K562 (cell line): ENCODE data around the gene HNRNPU. TPM values are rescaled to one million over a fixed set of nuclear protein-coding genes. Genes with fewer than 3 reads are reported as not detected.

ENCODE experiments used
- NBN ChIP-seq: fragments of 450-650 bp; IDR thresholded peaks from 2 replicates; pipeline ENCODE4 v1.6.1; 2016; ENCODE audit warnings: low read depth, mild to moderate bottlenecking
- NR2F6 ChIP-seq: fragments of 450-650 bp; formaldehyde crosslinking; IDR thresholded peaks from 2 replicates; pipeline ENCODE4 v1.4.0; 2020; ENCODE audit warnings: mild to moderate bottlenecking
- SRSF7 ChIP-seq: fragments of 200-400 bp; formaldehyde crosslinking; optimal IDR thresholded peaks from 2 replicates; pipeline ENCODE3; 2017; ENCODE audit warnings: mild to moderate bottlenecking, low read depth, low read length
- ZBTB9 ChIP-seq: fragments of 450-650 bp; formaldehyde crosslinking; IDR thresholded peaks from 2 replicates; pipeline ENCODE4 v1.4.0; 2020; ENCODE audit warnings: mild to moderate bottlenecking, moderate library complexity
- polyA plus RNA-seq, 8 experiments: library from polyadenylated mRNA; depleted of rRNA in 4 of 8; stranded (reverse) in 5 of 8; unstranded in 3 of 8; fragments of >200 nt; fragmentation: Nextera tagmentation in 2 of 8; fragmentation: Illumina TruSeq in 1 of 8; extraction: Ambion mirVana in 2 of 8; extraction: Trizol in 1 of 8; gene quantifications; 2 replicates each; pipeline versions ENCODE4 v1.2.1 to v1.2.3, GENCODE V29; 2011 to 2014; ENCODE audit warnings: inconsistent platforms in 1 of 8, missing spikeins in 1 of 8
- total RNA-seq, 7 experiments: library from RNA; depleted of rRNA in 6 of 7; stranded (reverse); fragments of >200 nt in 6 of 7; fragmentation: Illumina TruSeq in 2 of 7; extraction: Trizol in 2 of 7; gene quantifications; 2 replicates each; pipeline versions ENCODE4 v1.2.1 to v1.2.3, GENCODE V29; 2011 to 2021; ENCODE audit warnings: low replicate concordance in 1 of 7
- TF ChIP-seq, protein P1 (sequence below): fragments of 250-450 bp; sonication (Bioruptor Pico); IDR thresholded peaks from 2 replicates; pipeline ENCODE4 v1.4.0; 2020; ENCODE audit warnings: mild to moderate bottlenecking, moderate library complexity

HNRNPU gene
- total and polyA plus RNA-seq, 9 of the 15 experiments (the other 6 are each of a cell fraction or from before 2014, with no cell fraction given): 159 to 777 (median 577) TPM

GRCh38 chr1:244901400-244902015 lies 37.2 kb upstream of the HNRNPU start (continued):
- TF ChIP-seq, protein P1, sequence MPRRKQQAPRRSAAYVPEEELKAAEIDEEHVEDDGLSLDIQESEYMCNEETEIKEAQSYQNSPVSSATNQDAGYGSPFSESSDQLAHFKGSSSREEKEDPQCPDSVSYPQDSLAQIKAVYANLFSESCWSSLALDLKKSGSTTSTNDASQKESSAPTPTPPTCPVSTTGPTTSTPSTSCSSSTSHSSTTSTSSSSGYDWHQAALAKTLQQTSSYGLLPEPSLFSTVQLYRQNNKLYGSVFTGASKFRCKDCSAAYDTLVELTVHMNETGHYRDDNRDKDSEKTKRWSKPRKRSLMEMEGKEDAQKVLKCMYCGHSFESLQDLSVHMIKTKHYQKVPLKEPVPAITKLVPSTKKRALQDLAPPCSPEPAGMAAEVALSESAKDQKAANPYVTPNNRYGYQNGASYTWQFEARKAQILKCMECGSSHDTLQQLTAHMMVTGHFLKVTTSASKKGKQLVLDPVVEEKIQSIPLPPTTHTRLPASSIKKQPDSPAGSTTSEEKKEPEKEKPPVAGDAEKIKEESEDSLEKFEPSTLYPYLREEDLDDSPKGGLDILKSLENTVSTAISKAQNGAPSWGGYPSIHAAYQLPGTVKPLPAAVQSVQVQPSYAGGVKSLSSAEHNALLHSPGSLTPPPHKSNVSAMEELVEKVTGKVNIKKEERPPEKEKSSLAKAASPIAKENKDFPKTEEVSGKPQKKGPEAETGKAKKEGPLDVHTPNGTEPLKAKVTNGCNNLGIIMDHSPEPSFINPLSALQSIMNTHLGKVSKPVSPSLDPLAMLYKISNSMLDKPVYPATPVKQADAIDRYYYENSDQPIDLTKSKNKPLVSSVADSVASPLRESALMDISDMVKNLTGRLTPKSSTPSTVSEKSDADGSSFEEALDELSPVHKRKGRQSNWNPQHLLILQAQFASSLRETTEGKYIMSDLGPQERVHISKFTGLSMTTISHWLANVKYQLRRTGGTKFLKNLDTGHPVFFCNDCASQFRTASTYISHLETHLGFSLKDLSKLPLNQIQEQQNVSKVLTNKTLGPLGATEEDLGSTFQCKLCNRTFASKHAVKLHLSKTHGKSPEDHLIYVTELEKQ: no peak
- no peak for TF ChIP-seq ZBTB9 (CRISPR knock-in tag)
- TF ChIP-seq SRSF7: no peak
- no peak for TF ChIP-seq NBN
- TF ChIP-seq NR2F6 (CRISPR knock-in tag): no peak
- TF ChIP-seq, all 486 proteins: peak for 2
